ENCODE data around the gene PIAS4. TPM values are rescaled to one million over a fixed set of nuclear protein-coding genes. Genes with fewer than 3 reads are reported as not detected.
"Not testable (repeated sequence)": the region's sequence is repeated elsewhere in the genome, so short reads cannot be mapped to it uniquely, and the experiment has no call there.

Gene PIAS4
- total and polyA plus RNA-seq, 10 of the 15 experiments (the other 5 are each of a cell fraction or from before 2014, with no cell fraction given), result 0.13 to 25.1 (median 11.3) TPM

- no TSS peak for BruUV-seq (replicated peaks)
- ATAC-seq (no peak), DNase-seq (ENCODE audit: low read depth, low spot score) (no peak), FAIRE-seq (no peak)
- no peak overlapping the region for H3K9ac ChIP-seq (ENCODE audit: control insufficient read depth, insufficient read depth, low read length)
- H3K27me3 ChIP-seq (replicated peaks in 1 of 2; ENCODE audit: control insufficient read depth in 2 of 2, insufficient read depth in 2 of 2, low read length in 1 of 2), result no peaks in the 10 kb centered on the region
- H3K27ac ChIP-seq (ENCODE audit: control insufficient read depth, insufficient read depth), result no peak overlapping the region
- WGBS (ENCODE audit: insufficient coverage, insufficient replicate concordance, low lambda C conversion rate, missing lambda C conversion rate), result 88% methylated on average over 30 of the region's 30 CpGs
- in situ Hi-C loops (cut with MboI), result no loop called here
- TF ChIP-seq CEBPB (IDR thresholded peaks at IDR 0.05; ENCODE audit: borderline replicate concordance in 1 of 2, low read depth in 2 of 2, low read length in 2 of 2) (no peak), JUND (IDR thresholded peaks at IDR 0.05; ENCODE audit: low read depth, low read length) (no peak), TCF7 (IDR thresholded peaks at IDR 0.05; ENCODE audit: borderline replicate concordance) (no peak), CREM (IDR thresholded peaks at IDR 0.05; ENCODE audit: low read depth) (no peak)
- intact Hi-C loops (cut with micrococcal nuclease; ENCODE audit: unreplicated experiment), result no loop called here
- ChIA-PET SMC1A (ENCODE audit: uncharacterized antibody, unreplicated experiment) (no interaction called here), POLR2A (no interaction called here), CTCF (no interaction called here), RAD21 (ENCODE audit: unreplicated experiment) (no interaction called here)
- H3K4me1 ChIP-seq (ENCODE audit: control insufficient read depth, insufficient read depth, low read length), result peaks cover 2% of the 10 kb centered on the region
- no peak overlapping the region for H3K4me2 ChIP-seq (ENCODE audit: control insufficient read depth, insufficient read depth)
- peaks cover 18% of the 10 kb centered on the region for H3K79me2 ChIP-seq (ENCODE audit: control insufficient read depth, insufficient read depth, low read length)
- peaks cover 3 to 7% of the 10 kb centered on the region in 2 experiments; a peak in 3 of 4 replicates for H3K36me3 ChIP-seq (ENCODE audit: control insufficient read depth in 2 of 2, insufficient read depth in 2 of 2, low read length in 1 of 2)
- no peaks in the 10 kb centered on the region for H3K9me3 ChIP-seq (replicated peaks; ENCODE audit: control insufficient read depth, insufficient read depth, low read length)
- no peaks in the 10 kb centered on the region for H4K20me1 ChIP-seq (ENCODE audit: control insufficient read depth, insufficient read depth)
- no peak overlapping the region for H3K4me3 ChIP-seq
- H2AFZ ChIP-seq (ENCODE audit: control insufficient read depth, low read depth, low read length), result no peak overlapping the region
Measured at GRCh38 chr19:3966051-3967017, 41.2 kb upstream of the PIAS4 start.

GRCh38 chr19:3967983-3968382, 39.6 kb upstream of the PIAS4 start:
- H2AFZ ChIP-seq (ENCODE audit: control insufficient read depth, low read depth, low read length); H3K4me1 ChIP-seq (ENCODE audit: control insufficient read depth, insufficient read depth, low read length); DNase-seq (ENCODE audit: low read depth, low spot score); FAIRE-seq; CTCF ChIA-PET; H3K4me3 ChIP-seq; H3K36me3 ChIP-seq (ENCODE audit: control insufficient read depth in 2 of 2, insufficient read depth in 2 of 2, low read length in 1 of 2); RAD21 ChIA-PET (ENCODE audit: unreplicated experiment); POLR2A ChIA-PET; H3K9ac ChIP-seq (ENCODE audit: control insufficient read depth, insufficient read depth, low read length); H3K27ac ChIP-seq (ENCODE audit: control insufficient read depth, insufficient read depth); H4K20me1 ChIP-seq (ENCODE audit: control insufficient read depth, insufficient read depth); H3K9me3 ChIP-seq (replicated peaks; ENCODE audit: control insufficient read depth, insufficient read depth, low read length); in situ Hi-C loops (cut with MboI); ATAC-seq; intact Hi-C loops (cut with micrococcal nuclease; ENCODE audit: unreplicated experiment); BruUV-seq (replicated peaks); H3K27me3 ChIP-seq (replicated peaks in 1 of 2; ENCODE audit: control insufficient read depth in 2 of 2, insufficient read depth in 2 of 2, low read length in 1 of 2); H3K4me2 ChIP-seq (ENCODE audit: control insufficient read depth, insufficient read depth): not testable (repeated sequence)
- H3K79me2 ChIP-seq (ENCODE audit: control insufficient read depth, insufficient read depth, low read length), result peaks cover 18% of the 10 kb centered on the region
- WGBS (ENCODE audit: insufficient coverage, insufficient replicate concordance, low lambda C conversion rate, missing lambda C conversion rate), result 97% methylated on average over 11 of the region's 12 CpGs
- SMC1A ChIA-PET (ENCODE audit: uncharacterized antibody, unreplicated experiment), result interaction anchor here (0.5 kb wide), 1 partner anchor 30 kb away, joined by 3 read pairs; no protein-coding TSS in a partner anchor
